Ovary (tissue), 9 donors: ENCODE results near the gene SRMS. TPM values are rescaled to one million over a fixed set of nuclear protein-coding genes. Genes with fewer than 3 reads are reported as not detected.

ENCODE experiments used
- DNase-seq, 5 donors: peaks; one replicate each; pipeline ENCODE4 v3.0.0-alpha.2; 2019 to 2020
- H3K27ac ChIP-seq, 2 donors: fragments of 200-600 bp; one replicate each; pipeline versions ENCODE4 v1.5.1 to v1.8.0; 2019 to 2022
- H3K27me3 ChIP-seq: fragments of 200-600 bp; one replicate; pipeline ENCODE4 v1.8.0; 2022
- H3K36me3 ChIP-seq: fragments of 200-600 bp; sonication (generic); one replicate; pipeline ENCODE4 v1.5.1; 2019
- H3K4me1 ChIP-seq: one replicate; pipeline ENCODE4 v1.8.1; 2013; ENCODE audit warnings: mild to moderate bottlenecking, moderate library complexity; ENCODE audit not compliant: insufficient read depth
- H3K4me3 ChIP-seq: fragments of 200-600 bp; sonication (generic); one replicate; pipeline ENCODE4 v1.5.1; 2017
- H3K9me3 ChIP-seq, 2 donors: fragments of 200-600 bp in 1 of 2; sonication (generic) in 1 of 2; one replicate each; pipeline versions ENCODE4 v1.5.1 to v1.8.1; 2013 to 2019; ENCODE audit warnings: mild to moderate bottlenecking in 1 of 2, moderate library complexity in 1 of 2
- EP300 ChIP-seq: sonication (generic); formaldehyde crosslinking; IDR thresholded peaks from one replicate; pipeline ENCODE4 v1.6.1; 2017; ENCODE audit warnings: antibody characterized with exemption
- POLR2A ChIP-seq: fragments of 450-650 bp; IDR thresholded peaks from one replicate; pipeline ENCODE4 v1.6.1; 2017; ENCODE audit warnings: antibody characterized with exemption, mild to moderate bottlenecking, moderate library complexity
- WGBS, 3 donors: extraction: QIAGEN DNeasy Blood & Tissue Kit in 1 of 3; methylation state at CpG; one replicate each; pipeline versions ENCODE4 v1.1.5 to v1.1.7; 2013 to 2017; 5-methylcytosine and 5-hydroxymethylcytosine counted together
- intact Hi-C, 4 donors: fragments of 100-400 bp; cut with DNase I; formaldehyde crosslinking; loops; one replicate each; pipeline versions ENCODE4 v1.11.0 to v1.15.1; 2022 to 2023
- polyA plus RNA-seq, 2 donors: library from polyadenylated mRNA; stranded (reverse); fragments of 200-250 nt in 1 of 2; fragments of 350-450 nt in 1 of 2; fragmentation: Illumina TruSeq in 1 of 2; extraction: RNeasy Lipid Tissue Mini Kit (QIAGEN cat#74804) in 1 of 2; gene quantifications; one replicate each; pipeline ENCODE4 v1.2.3, GENCODE V29; 2013 to 2014
- total RNA-seq, 7 donors: library from RNA; depleted of rRNA in 2 of 7; stranded (reverse); fragments of >200 nt in 2 of 7; fragmentation: NEBNext Ultra II Directional in 3 of 7; extraction: Animal tissue kit (Norgen Biotek cat#: 25700) in 3 of 7; gene quantifications; one replicate each; pipeline versions ENCODE4 v1.1.0 to v1.2.4, GENCODE V29; 2016 to 2023
- TF ChIP-seq, protein P1 (sequence below), 3 donors: fragments of 450-650 bp in 2 of 3; fragments of 200-600 bp in 1 of 3; IDR thresholded peaks; one replicate each; pipeline versions ENCODE4 v1.5.1 to v1.8.0; 2016 to 2022; ENCODE audit warnings: antibody characterized with exemption in 3 of 3, mild to moderate bottlenecking in 1 of 3
- donor health status: DM: no; HTN: no; CAD: no; lungs with moderate emphysema.
- donor health status: DM: no; HTN: no; CAD: no.
- donor health status: Bipolar disorder and iron deficiency.
- donor health status: DM: yes; HTN: yes; CAD: no.
- donor health status: DM: no; HTN: no; CAD: no.
- donor health status: DM: yes; HTN: yes; CAD: no.

The SRMS gene
- total and polyA plus RNA-seq, 9 donors, result not detected

DNA sequence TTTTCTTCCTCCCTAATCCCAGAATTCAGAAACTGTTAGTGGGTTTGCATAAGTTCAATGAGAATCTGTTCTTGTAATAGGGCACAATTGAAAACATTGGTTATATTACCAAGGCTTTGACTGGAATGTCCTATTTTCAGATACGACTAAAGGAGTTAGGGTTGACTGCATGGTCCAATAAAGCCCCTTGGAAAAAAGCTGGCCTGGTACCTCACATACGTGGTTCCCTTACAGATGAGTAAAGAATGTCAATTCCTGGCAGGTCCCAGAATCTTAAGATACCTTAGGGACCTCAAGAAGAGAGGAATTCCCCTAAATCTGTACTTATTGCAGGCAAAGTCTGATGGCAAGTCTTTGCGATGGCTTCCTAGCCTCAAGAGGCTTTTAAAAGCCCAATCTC, 22.4 kb downstream of the SRMS start:
- intact Hi-C loops, result no loop called here
- H3K36me3 ChIP-seq, result no peaks in the 10 kb centered on the region
- H3K9me3 ChIP-seq, result no peaks in the 10 kb centered on the region
- H3K27me3 ChIP-seq, result no peaks in the 10 kb centered on the region
- H3K4me1 ChIP-seq, result peaks cover 8% of the 10 kb centered on the region
- 35 to 53% (median 41%) methylated on average over 3 of the region's 3 CpGs for WGBS, 3 donors
- TF ChIP-seq, protein P1, sequence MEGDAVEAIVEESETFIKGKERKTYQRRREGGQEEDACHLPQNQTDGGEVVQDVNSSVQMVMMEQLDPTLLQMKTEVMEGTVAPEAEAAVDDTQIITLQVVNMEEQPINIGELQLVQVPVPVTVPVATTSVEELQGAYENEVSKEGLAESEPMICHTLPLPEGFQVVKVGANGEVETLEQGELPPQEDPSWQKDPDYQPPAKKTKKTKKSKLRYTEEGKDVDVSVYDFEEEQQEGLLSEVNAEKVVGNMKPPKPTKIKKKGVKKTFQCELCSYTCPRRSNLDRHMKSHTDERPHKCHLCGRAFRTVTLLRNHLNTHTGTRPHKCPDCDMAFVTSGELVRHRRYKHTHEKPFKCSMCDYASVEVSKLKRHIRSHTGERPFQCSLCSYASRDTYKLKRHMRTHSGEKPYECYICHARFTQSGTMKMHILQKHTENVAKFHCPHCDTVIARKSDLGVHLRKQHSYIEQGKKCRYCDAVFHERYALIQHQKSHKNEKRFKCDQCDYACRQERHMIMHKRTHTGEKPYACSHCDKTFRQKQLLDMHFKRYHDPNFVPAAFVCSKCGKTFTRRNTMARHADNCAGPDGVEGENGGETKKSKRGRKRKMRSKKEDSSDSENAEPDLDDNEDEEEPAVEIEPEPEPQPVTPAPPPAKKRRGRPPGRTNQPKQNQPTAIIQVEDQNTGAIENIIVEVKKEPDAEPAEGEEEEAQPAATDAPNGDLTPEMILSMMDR (IDR thresholded peaks at IDR 0.05), result no peak
- TF ChIP-seq POLR2A (no peak), EP300 (no peak)
- no peak overlapping the region for H3K27ac ChIP-seq
- no peak for DNase-seq
- H3K4me3 ChIP-seq, result no peak overlapping the region

DNA sequence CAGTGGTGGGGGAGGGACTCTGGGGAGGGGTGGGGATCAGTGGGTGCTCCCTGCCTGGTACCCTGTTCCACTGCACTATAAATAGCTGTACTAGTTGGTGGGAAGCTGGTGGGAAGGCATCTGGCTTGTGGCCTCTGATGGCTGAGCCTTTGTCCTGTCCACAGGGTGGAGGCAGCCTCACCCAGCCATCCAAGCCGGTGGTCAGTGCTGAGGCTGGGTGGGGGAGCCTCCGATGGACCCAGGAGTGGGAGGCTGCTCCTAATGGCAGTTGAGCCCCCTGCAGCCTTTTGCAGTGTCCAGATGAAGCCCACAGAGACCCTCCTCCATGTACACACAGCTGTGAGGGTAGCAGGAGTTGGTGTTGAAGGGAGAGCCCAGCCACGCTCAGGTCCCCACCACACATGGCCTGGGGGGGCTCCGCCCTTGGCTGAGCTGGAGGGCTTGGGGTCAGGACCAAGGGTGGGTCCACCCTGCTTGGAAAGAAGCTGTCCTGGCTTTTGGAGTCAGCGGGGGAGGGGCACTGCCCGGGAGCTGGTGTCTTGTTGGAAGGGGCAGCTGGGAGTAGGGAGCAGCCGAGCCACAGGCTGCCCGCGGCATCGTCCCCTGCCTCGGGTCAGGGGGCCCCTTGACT, 24.5 kb downstream of the SRMS start:
- H3K4me3 ChIP-seq, result no peak overlapping the region
- 88 to 96% (median 90%) methylated on average over 11 of the region's 11 CpGs for WGBS, 3 donors
- peak in 3 of 5 donors; percentile 45 to 55 (median 48) for DNase-seq
- TF ChIP-seq, protein P1 (IDR thresholded peaks at IDR 0.05), result no peak
- TF ChIP-seq POLR2A (no peak), EP300 (no peak)
- H3K27ac ChIP-seq, result no peak overlapping the region
- peaks cover 10% of the 10 kb centered on the region for H3K4me1 ChIP-seq
- intact Hi-C loops, result no loop called here
- no peaks in the 10 kb centered on the region for H3K27me3 ChIP-seq
- H3K36me3 ChIP-seq, result no peaks in the 10 kb centered on the region
- no peaks in the 10 kb centered on the region for H3K9me3 ChIP-seq

DNA sequence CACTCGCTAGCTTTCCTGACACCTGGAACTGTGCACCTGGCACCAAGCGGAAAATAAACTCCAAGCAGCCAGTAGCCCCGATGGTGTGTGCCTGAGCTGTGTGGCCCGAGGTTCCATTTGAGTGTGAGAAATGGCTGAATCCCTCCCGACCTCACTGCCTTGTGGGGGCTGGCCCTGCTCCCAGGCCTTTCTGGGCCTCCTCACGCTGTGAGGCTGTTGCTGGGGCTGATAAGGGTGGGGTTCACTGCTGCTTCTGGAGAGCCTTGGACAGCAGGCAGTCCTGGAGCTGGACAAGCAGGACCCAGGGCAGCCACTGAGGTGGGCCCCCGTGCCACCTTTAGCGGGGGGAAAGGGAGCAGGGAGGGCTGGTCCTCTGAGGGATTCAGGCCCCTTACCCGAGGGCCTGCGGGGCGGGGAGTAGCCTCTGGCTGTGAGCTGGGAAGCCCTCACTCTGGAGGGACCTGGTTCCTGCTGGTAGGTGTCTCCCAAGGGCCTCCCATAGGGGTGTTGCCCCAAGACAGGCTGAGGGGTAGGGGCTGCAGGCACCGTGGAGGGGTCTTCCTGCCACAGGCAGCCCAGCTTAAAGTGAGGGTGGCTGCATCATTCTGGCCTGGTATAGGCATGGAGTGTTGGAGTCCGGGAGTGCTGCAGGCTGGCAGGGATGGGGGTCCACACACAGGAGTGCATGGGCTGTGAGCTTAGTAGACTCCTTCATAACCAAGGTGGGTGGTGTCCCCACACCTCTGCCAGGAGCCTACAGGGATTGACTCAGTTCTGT, 25.3 kb downstream of the SRMS start:
- WGBS, 3 donors, result 58 to 65% (median 59%) methylated on average over 12 to 13 of the region's 13 CpGs
- no peak overlapping the region for H3K27ac ChIP-seq
- TF ChIP-seq EP300 (no peak), POLR2A (no peak)
- TF ChIP-seq, protein P1 (IDR thresholded peaks at IDR 0.05), result no peak

DNA sequence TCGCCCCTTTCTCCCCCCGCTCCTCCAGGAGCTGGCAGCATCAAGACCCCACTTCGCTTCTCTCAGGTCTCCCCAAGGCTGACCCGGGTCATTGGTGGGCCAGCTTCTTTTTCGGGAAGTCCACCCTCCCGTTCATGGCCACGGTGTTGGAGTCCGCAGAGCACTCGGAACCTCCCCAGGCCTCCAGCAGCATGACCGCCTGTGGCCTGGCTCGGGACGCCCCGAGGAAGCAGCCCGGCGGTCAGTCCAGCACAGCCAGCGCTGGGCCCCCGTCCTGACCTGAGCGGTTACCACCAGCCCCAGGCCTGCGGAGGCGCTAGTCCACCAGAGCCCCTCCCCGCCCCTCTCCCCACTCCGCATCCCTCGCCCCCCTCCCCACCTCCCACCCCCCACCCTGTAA, 25.9 kb downstream of the SRMS start:
- intact Hi-C loops, result no loop called here
- DNase-seq, result peak in 1 of 5 donors; percentile 46

More for the DNA sequence above, 25.3 kb downstream of the SRMS start:
- H3K4me1 ChIP-seq, result peaks cover 10% of the 10 kb centered on the region
- peak in 2 of 5 donors; percentile 38 to 40 for DNase-seq
- H3K4me3 ChIP-seq, result no peak overlapping the region
- H3K27me3 ChIP-seq, result no peaks in the 10 kb centered on the region
- no peaks in the 10 kb centered on the region for H3K9me3 ChIP-seq
- no peaks in the 10 kb centered on the region for H3K36me3 ChIP-seq
- intact Hi-C loops, result no loop called here

More for the DNA sequence above, 25.9 kb downstream of the SRMS start:
- Histone ChIP-seq H3K9me3 (no peaks in the 10 kb centered on the region), H3K4me1 (peaks cover 10% of the 10 kb centered on the region), H3K36me3 (no peaks in the 10 kb centered on the region), H3K27ac (peak overlapping the region in 1 of 2 donors; percentile 92), H3K4me3 (peak overlapping the region; percentile 69), H3K27me3 (no peaks in the 10 kb centered on the region)
- TF ChIP-seq EP300, result no peak
- no peak for TF ChIP-seq POLR2A
- TF ChIP-seq, protein P1 (IDR thresholded peaks at IDR 0.05), result no peak
- WGBS, 3 donors, result 8 to 20% (median 10%) methylated on average over 18 to 23 of the region's 23 CpGs
